Endothelial cell of umbilical vein (primary cell): ENCODE results near the gene JAKMIP1. TPM values are rescaled to one million over a fixed set of nuclear protein-coding genes. Genes with fewer than 3 reads are reported as not detected.

Experiments
- BruUV-seq: library from RNA; stranded (reverse); fragments of 400-500 nt; replicated peaks from 2 replicates; lab custom pipeline; 2021; lab: Mats Ljungman, UMichigan
- CTCF ChIA-PET: fragments of 300-600, 350-600 bp; sonication (Branson Sonifier 250); formaldehyde crosslinking; loops from one replicate; lab custom pipeline; 2021; ENCODE audit warnings: antibody characterized with exemption, inconsistent platforms; lab: Charles Lee
- POLR2A ChIA-PET: fragments of 300-600, 350-600 bp; sonication (Branson Sonifier 250); formaldehyde crosslinking; loops from one replicate; lab custom pipeline; 2021; ENCODE audit warnings: antibody characterized with exemption, inconsistent platforms; lab: Charles Lee
- DNase-seq: peaks from one replicate; pipeline ENCODE4 v3.0.0-alpha.2; 2011; ENCODE audit warnings: low read depth, low spot score
- FAIRE-seq: peaks from 2 replicates; lab custom pipeline; 2011; peaks lifted over from hg19 to GRCh38; lab: Jason Lieb, UNC
- H2AFZ ChIP-seq: 2 replicates; pipeline ENCODE4 v1.6.0; 2012; ENCODE audit warnings: low read depth, low read length, control low read depth, inconsistent platforms
- H3K27ac ChIP-seq: 2 replicates; pipeline ENCODE4 v1.5.1; 2011; ENCODE audit warnings: low read depth, mild to moderate bottlenecking, control low read depth, low read length, moderate library complexity; ENCODE audit not compliant: insufficient read depth
- H3K27me3 ChIP-seq, 2 experiments: 2 replicates each; pipeline versions ENCODE4 v1.6.0 to v1.6.1; 2011; ENCODE audit warnings: low read length in 2 of 2, mixed read lengths in 1 of 2; ENCODE audit not compliant: control insufficient read depth in 2 of 2, insufficient read depth in 2 of 2
- H3K36me3 ChIP-seq, 2 experiments: 2 replicates in 1 of 2; 3 replicates in 1 of 2; pipeline ENCODE4 v1.5.1; 2011; ENCODE audit warnings: low read length in 2 of 2, mild to moderate bottlenecking in 1 of 2, moderate library complexity in 1 of 2; ENCODE audit not compliant: control insufficient read depth in 2 of 2, insufficient read depth in 2 of 2; ENCODE audit errors: extremely low read depth in 1 of 2
- H3K4me1 ChIP-seq: 3 replicates; pipeline ENCODE4 v1.5.1; 2011; ENCODE audit warnings: mild to moderate bottlenecking, low read length; ENCODE audit not compliant: control insufficient read depth, insufficient read depth; ENCODE audit errors: extremely low read depth
- H3K4me2 ChIP-seq: 2 replicates; pipeline ENCODE4 v1.6.1; 2011; ENCODE audit warnings: low read length, control low read depth, mixed read lengths; ENCODE audit not compliant: insufficient read depth
- H3K4me3 ChIP-seq, 3 experiments: fragments of 200-600 bp in 1 of 3; sonication (generic), shearing (Covaris generic) in 1 of 3; replicated peaks in 1 of 3; 2 replicates each; pipeline ENCODE4 v1.5.1; 2011 to 2016; ENCODE audit warnings: control low read depth in 3 of 3, low read length in 3 of 3, mild to moderate bottlenecking in 2 of 3, inconsistent platforms in 1 of 3, low read depth in 1 of 3, moderate library complexity in 1 of 3; ENCODE audit not compliant: insufficient read depth in 1 of 3
- H3K79me2 ChIP-seq: 2 replicates; pipeline ENCODE4 v1.6.0; 2012; ENCODE audit warnings: low read length, inconsistent platforms; ENCODE audit not compliant: control insufficient read depth, insufficient read depth
- H3K9ac ChIP-seq: replicated peaks from 2 replicates; pipeline ENCODE3; 2011; ENCODE audit warnings: low read length, control low read depth; ENCODE audit not compliant: insufficient read depth; ENCODE audit errors: extremely low read depth
- H3K9me1 ChIP-seq: replicated peaks from 3 replicates; pipeline ENCODE4 v1.6.0; 2011; ENCODE audit warnings: mild to moderate bottlenecking, low read length; ENCODE audit not compliant: control insufficient read depth, insufficient read depth; ENCODE audit errors: extremely low read depth
- H3K9me3 ChIP-seq: replicated peaks from 2 replicates; pipeline ENCODE4 v1.5.1; 2012; ENCODE audit warnings: low read length, inconsistent platforms; ENCODE audit not compliant: control insufficient read depth, insufficient read depth
- H4K20me1 ChIP-seq: replicated peaks from 2 replicates; pipeline ENCODE3; 2011; ENCODE audit warnings: mild to moderate bottlenecking, low read length; ENCODE audit not compliant: control insufficient read depth, insufficient read depth; ENCODE audit errors: extremely low read depth
- EZH2 ChIP-seq: IDR thresholded peaks from 2 replicates; pipeline ENCODE4 v1.6.1; 2012; ENCODE audit warnings: borderline replicate concordance, low read depth, mild to moderate bottlenecking, moderate library complexity, low read length, inconsistent platforms; ENCODE audit not compliant: severe bottlenecking
- FOS ChIP-seq: IDR thresholded peaks from 2 replicates; pipeline ENCODE4 v1.6.1; 2011; ENCODE audit warnings: mild to moderate bottlenecking, low read length, moderate library complexity, borderline replicate concordance; ENCODE audit not compliant: insufficient read depth
- GATA2 ChIP-seq: IDR thresholded peaks from 2 replicates; pipeline ENCODE4 v1.7.0; 2011; ENCODE audit warnings: low read depth, mild to moderate bottlenecking, moderate library complexity, mixed read lengths, low read length; ENCODE audit not compliant: insufficient read length, insufficient read depth
- JUN ChIP-seq: IDR thresholded peaks from 2 replicates; pipeline ENCODE4 v1.6.1; 2011; ENCODE audit warnings: borderline replicate concordance, low read depth; ENCODE audit not compliant: insufficient read length, insufficient read depth
- MYC ChIP-seq: IDR thresholded peaks from one replicate; pipeline ENCODE4 v1.6.1; 2011; ENCODE audit warnings: mild to moderate bottlenecking, low read depth, low read length
- POLR2A ChIP-seq: IDR thresholded peaks from 2 replicates; pipeline ENCODE4 v1.6.1; 2012; ENCODE audit warnings: low read depth, mild to moderate bottlenecking, control low read depth, low read length
- POLR2AphosphoS5 ChIP-seq: IDR thresholded peaks from 2 replicates; pipeline ENCODE4 v1.6.1; 2012; ENCODE audit warnings: low read depth, mild to moderate bottlenecking, control low read depth, low read length, moderate library complexity; ENCODE audit not compliant: insufficient read depth
- dilution Hi-C: fragments of 300-500 bp; cut with MboI; formaldehyde crosslinking; loops from one replicate; pipeline ENCODE4 v1.15.0; 2019; ENCODE audit warnings: low sequenced_read_pairs; ENCODE audit not compliant: extremely low pct_ligation_motif_present
- intact Hi-C: fragments of 100-400 bp; cut with micrococcal nuclease; formaldehyde crosslinking; loops from one replicate; pipeline ENCODE4 v1.10.0; 2022
- polyA plus RNA-seq, 4 experiments: library from polyadenylated mRNA; depleted of rRNA in 3 of 4; stranded (reverse) in 3 of 4; unstranded in 1 of 4; fragments of >200 nt; gene quantifications; 2 replicates each; pipeline versions ENCODE4 v1.2.1 to v1.2.3, GENCODE V29; 2011 to 2012; ENCODE audit warnings: missing spikeins in 1 of 4
- total RNA-seq: library from RNA; stranded (reverse); gene quantifications from 2 replicates; pipeline ENCODE4 v1.2.3, GENCODE V29; 2021
- TF ChIP-seq, protein P1 (sequence below), 2 donors: IDR thresholded peaks; 1 replicate in 1 of 2; 2 replicates in 1 of 2; pipeline ENCODE4 v1.5.1; 2011; ENCODE audit warnings: low read length in 2 of 2, mild to moderate bottlenecking in 2 of 2, moderate library complexity in 2 of 2, control low read depth in 1 of 2, inconsistent platforms in 1 of 2, low read depth in 1 of 2; ENCODE audit not compliant: insufficient read depth in 1 of 2; ENCODE audit errors: extremely low read depth in 1 of 2
- TF ChIP-seq, protein P2 (sequence below): IDR thresholded peaks from 2 replicates; pipeline ENCODE4 v1.6.1; 2011; ENCODE audit not compliant: insufficient read depth, insufficient read length

JAKMIP1 gene
- total and polyA plus RNA-seq, 2 donors (not counting 3 experiments of a cell fraction or from before 2014, with no cell fraction given), result not detected

DNA sequence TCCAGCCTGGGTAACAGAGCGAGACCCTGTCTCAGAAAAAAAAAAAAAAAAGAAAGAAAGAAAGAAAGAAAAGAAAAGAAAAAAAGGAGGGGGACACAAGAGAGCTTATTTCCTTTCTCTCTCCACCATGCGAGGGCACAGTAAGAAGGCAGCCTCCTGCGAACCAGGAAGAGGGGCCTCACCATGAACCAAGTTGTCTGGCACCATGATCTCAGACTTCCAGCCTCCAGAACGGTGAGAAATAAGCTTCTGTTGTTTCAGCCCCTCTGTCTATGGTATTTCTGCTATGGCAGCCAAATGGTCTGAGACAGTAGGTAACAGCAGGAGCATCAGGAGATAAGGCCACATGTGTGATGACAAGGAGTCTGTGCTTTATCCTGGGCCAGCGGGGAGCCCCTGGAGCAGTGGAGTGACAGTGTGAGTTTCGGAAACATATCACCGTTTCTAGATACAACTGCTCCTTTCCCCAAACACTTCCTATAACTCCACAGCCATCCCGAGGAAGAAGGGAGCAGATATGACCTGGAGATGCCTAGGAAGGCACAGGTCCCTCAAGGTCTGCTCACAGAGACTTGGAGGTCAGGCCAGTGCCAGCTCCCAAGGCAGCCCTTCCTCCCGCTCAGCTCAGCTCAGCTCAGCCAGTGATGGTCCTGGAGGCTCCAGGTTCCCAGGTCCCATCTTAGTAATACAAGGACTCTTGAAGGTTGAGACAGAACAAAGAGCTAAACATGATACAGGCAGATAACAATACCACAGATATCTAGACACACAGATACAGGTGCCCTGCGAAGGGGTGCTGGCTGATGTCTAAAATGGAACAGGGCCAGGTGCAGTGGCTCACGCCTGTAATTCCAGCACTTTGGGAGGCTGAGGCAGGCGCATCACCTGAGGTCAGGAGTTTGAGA is 17.7 kb downstream of the JAKMIP1 start:
- FAIRE-seq (no peak), DNase-seq (no peak)
- intact Hi-C loops (no loop called here), dilution Hi-C loops (no loop called here)
- H3K4me1 ChIP-seq, result no peaks in the 10 kb centered on the region
- no peak overlapping the region for H3K4me2 ChIP-seq
- no peaks in the 10 kb centered on the region for H3K79me2 ChIP-seq
- no peaks in the 10 kb centered on the region for H3K36me3 ChIP-seq
- H3K27me3 ChIP-seq, result no peaks in the 10 kb centered on the region
- no peaks in the 10 kb centered on the region for H4K20me1 ChIP-seq
- H2AFZ ChIP-seq, result no peak overlapping the region
- H3K27ac ChIP-seq, result no peak overlapping the region
- ChIA-PET POLR2A (no interaction called here), CTCF (no interaction called here)
- H3K9ac ChIP-seq, result no peak overlapping the region
- no peak overlapping the region for H3K4me3 ChIP-seq
- TF ChIP-seq POLR2AphosphoS5 (no peak), POLR2A (no peak), FOS (no peak), MYC (no peak), GATA2 (no peak), EZH2 (no peak), JUN (no peak)
- TF ChIP-seq, protein P1, sequence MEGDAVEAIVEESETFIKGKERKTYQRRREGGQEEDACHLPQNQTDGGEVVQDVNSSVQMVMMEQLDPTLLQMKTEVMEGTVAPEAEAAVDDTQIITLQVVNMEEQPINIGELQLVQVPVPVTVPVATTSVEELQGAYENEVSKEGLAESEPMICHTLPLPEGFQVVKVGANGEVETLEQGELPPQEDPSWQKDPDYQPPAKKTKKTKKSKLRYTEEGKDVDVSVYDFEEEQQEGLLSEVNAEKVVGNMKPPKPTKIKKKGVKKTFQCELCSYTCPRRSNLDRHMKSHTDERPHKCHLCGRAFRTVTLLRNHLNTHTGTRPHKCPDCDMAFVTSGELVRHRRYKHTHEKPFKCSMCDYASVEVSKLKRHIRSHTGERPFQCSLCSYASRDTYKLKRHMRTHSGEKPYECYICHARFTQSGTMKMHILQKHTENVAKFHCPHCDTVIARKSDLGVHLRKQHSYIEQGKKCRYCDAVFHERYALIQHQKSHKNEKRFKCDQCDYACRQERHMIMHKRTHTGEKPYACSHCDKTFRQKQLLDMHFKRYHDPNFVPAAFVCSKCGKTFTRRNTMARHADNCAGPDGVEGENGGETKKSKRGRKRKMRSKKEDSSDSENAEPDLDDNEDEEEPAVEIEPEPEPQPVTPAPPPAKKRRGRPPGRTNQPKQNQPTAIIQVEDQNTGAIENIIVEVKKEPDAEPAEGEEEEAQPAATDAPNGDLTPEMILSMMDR (IDR thresholded peaks at IDR 0.05; ENCODE audit: extremely low read depth in 1 of 2, insufficient read depth in 1 of 2, low read depth in 1 of 2, low read length in 2 of 2), result no peak
- TF ChIP-seq, protein P2, sequence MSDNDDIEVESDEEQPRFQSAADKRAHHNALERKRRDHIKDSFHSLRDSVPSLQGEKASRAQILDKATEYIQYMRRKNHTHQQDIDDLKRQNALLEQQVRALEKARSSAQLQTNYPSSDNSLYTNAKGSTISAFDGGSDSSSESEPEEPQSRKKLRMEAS, result no peak
- BruUV-seq, result no TSS peak
- H3K9me3 ChIP-seq, result no peaks in the 10 kb centered on the region
- H3K9me1 ChIP-seq, result no peaks in the 10 kb centered on the region
